ENCODE measurements around the gene FOXO3. TPM values are rescaled to one million over a fixed set of nuclear protein-coding genes. Genes with fewer than 3 reads are reported as not detected.

The FOXO3 gene
- total and polyA plus RNA-seq, 3 donors from 2014 or later = 27.5 to 112 (median 81.5) TPM

DNA sequence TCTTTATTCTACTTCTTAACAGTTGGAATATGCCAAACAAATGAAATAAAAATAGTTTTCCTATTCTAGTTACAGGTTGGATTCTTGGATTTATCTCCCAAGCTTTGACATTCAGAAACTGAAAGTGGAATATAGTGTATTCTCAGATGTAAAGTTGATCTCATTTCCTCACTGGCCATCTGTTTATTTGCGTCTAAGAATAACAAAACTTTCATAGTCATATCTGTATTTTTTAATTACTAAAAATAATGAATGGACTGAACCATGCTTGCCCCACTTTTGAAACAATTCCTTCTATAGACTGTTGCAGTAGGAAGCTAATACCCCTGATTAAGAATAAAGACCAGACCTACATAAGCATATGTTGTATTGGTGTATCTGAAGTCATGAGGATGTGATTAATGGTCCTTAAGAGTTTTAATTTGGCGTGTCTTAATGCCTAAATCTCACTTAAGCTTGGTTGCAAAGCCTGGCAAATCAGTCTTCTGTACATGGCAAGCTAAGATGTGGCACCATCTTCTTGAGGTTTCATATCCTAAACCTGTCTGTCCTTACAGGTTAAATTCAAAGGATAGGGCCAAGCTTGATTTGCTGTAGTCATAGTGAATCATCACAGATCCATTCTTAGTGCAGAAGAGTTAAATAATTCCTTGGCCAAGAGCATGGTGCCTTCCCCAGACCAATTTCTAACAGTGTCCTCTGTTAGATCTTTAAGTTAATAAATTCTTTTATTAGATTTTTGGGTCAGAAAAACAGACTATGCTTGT lies 58.9 kb downstream of the FOXO3 start:
- no peak for DNase-seq
- 79 to 85% methylated on average over 2 of the region's 2 CpGs for WGBS, 2 donors
- Histone ChIP-seq H3K27ac (no peak overlapping the region), H3K9me3 (no peaks in the 10 kb centered on the region), H3K36me3 (ENCODE audit: low read depth, missing control alignments) (no peaks in the 10 kb centered on the region), H3K4me3 (no peak overlapping the region), H3K27me3 (no peaks in the 10 kb centered on the region), H3K4me1 (peaks cover 40% of the 10 kb centered on the region)
- TF ChIP-seq CTCF (IDR thresholded peaks at IDR 0.05) (no peak), POLR2A (IDR thresholded peaks at IDR 0.05) (no peak)
- intact Hi-C loops (cut with DNase I; ENCODE audit: low total_unique reads) = no loop called here

DNA sequence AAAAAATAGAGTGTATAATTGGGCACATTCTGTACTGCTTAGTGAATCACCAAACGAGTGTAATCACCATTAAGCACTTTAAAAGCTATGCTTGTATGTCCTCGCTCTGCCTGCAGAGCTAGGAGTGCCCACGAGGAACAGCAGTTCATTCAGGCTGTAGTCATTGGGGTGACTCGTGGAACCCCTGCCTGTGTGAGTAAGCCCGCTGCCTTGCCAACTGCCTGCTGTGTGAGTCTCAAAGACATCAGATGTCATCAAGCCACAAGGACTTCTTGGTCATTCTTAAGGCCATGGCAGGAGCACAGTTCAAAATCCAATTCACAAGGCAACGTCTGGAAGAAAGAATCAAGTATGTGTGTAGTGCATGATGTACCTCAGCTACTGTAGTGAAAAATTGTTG lies 60.4 kb downstream of the FOXO3 start:
- Histone ChIP-seq H3K9me3 (no peaks in the 10 kb centered on the region), H3K4me3 (no peak overlapping the region), H3K36me3 (ENCODE audit: low read depth, missing control alignments) (no peaks in the 10 kb centered on the region), H3K27me3 (no peaks in the 10 kb centered on the region), H3K27ac (peak overlapping the region in 1 of 2 donors; percentile 16), H3K4me1 (peaks cover 36% of the 10 kb centered on the region)
- WGBS, 2 donors = 48 to 51% methylated on average over 6 of the region's 6 CpGs
- no peak for DNase-seq
- no peak for TF ChIP-seq CTCF (IDR thresholded peaks at IDR 0.05)
- no peak for TF ChIP-seq POLR2A (IDR thresholded peaks at IDR 0.05)
- intact Hi-C loops (cut with DNase I; ENCODE audit: low total_unique reads) = no loop called here

DNA sequence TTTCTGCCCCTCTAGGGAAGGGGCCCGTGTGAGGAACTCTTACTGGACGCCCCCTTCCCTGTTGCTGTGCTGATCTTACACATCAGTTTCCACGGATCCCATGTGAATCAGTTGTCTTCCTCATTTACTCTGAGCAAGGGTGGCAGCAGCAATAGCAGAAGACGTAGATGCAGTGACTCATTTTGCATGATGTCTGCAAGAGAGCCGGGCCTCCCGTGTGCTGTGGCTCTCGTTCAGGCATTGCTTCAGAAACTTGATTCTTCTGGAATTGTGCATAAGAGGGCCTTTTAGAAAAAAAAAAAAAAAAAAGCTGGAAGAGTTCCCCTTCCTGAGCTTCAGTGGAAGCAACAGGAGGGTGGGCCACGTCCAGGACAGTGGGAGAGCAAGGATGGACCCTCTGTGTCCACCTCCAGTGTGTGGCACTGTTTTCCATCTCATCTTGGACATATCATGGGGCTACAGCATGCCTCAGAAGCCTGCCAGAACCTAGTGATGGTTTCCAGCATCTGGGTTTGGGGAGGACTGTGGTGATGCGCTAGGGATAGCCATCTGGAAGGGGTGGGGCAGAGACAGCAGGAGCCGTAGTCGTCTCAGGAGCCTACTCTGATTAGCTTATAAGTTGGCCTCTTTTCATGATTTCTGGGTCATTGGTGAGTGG lies 62.1 kb downstream of the FOXO3 start:
- intact Hi-C loops (cut with DNase I; ENCODE audit: low total_unique reads) = no loop called here
- peaks cover 32% of the 10 kb centered on the region for H3K4me1 ChIP-seq
- H3K27ac ChIP-seq = no peak overlapping the region
- no peaks in the 10 kb centered on the region for H3K36me3 ChIP-seq (ENCODE audit: low read depth, missing control alignments)
- H3K4me3 ChIP-seq = no peak overlapping the region
- no peaks in the 10 kb centered on the region for H3K9me3 ChIP-seq
- TF ChIP-seq CTCF (IDR thresholded peaks at IDR 0.05) (no peak), POLR2A (IDR thresholded peaks at IDR 0.05) (no peak)
- no peaks in the 10 kb centered on the region for H3K27me3 ChIP-seq
- DNase-seq = no peak
- 63 to 74% methylated on average over 11 of the region's 11 CpGs for WGBS, 2 donors

GRCh38 chr6:108623995-108624394 lies 63.3 kb downstream of the FOXO3 start:
- intact Hi-C loops (cut with DNase I; ENCODE audit: low total_unique reads) = no loop called here
- no peak for DNase-seq
- peaks cover 30% of the 10 kb centered on the region for H3K4me1 ChIP-seq
- WGBS, 2 donors = 48 to 56% methylated on average over 1 of the region's 1 CpG
- no peak for TF ChIP-seq POLR2A (IDR thresholded peaks at IDR 0.05)
- no peak for TF ChIP-seq CTCF (IDR thresholded peaks at IDR 0.05)
- no peak overlapping the region for H3K4me3 ChIP-seq
- H3K9me3 ChIP-seq = no peaks in the 10 kb centered on the region
- H3K36me3 ChIP-seq (ENCODE audit: low read depth, missing control alignments) = no peaks in the 10 kb centered on the region
- no peak overlapping the region for H3K27ac ChIP-seq
- no peaks in the 10 kb centered on the region for H3K27me3 ChIP-seq

Data from testis (tissue), 3 donors.